LHCN-M2 (cell line): ENCODE results near the gene MAML2. TPM values are rescaled to one million over a fixed set of nuclear protein-coding genes. Genes with fewer than 3 reads are reported as not detected.

Experiments
- DNase-seq: peaks from one replicate; pipeline ENCODE4 v3.0.0-alpha.2; 2012; ENCODE audit warnings: low read depth
- total RNA-seq: library from RNA; depleted of rRNA; stranded (reverse); fragments of >200 nt; gene quantifications from 2 replicates; pipeline ENCODE4 v1.2.3, GENCODE V29; 2014

Gene MAML2
- total RNA-seq, 1 experiment from 2014 or later, result 12.1 TPM

- peak; percentile 96 for DNase-seq
Measured at GRCh38 chr11:96213500-96213899, 129.5 kb downstream of the MAML2 start.

- DNase-seq, result no peak
Measured at GRCh38 chr11:96211436-96211835, 131.6 kb downstream of the MAML2 start.

GRCh38 chr11:96207459-96208449 is 135.2 kb downstream of the MAML2 start:
- no peak for DNase-seq

- no peak for DNase-seq
Measured at GRCh38 chr11:96206955-96207354, 136.0 kb downstream of the MAML2 start.

GRCh38 chr11:96205460-96205809 is 137.6 kb downstream of the MAML2 start:
- no peak for DNase-seq

GRCh38 chr11:96204721-96205459 is 138.1 kb downstream of the MAML2 start:
- no peak for DNase-seq

- no peak for DNase-seq
Measured at GRCh38 chr11:96204366-96204659, 138.7 kb downstream of the MAML2 start.

GRCh38 chr11:96203567-96204365 is 139.2 kb downstream of the MAML2 start:
- DNase-seq, result no peak

GRCh38 chr11:96200243-96200642 is 142.8 kb downstream of the MAML2 start:
- DNase-seq, result peak; percentile 82

GRCh38 chr11:96199563-96200025 is 143.4 kb downstream of the MAML2 start:
- no peak for DNase-seq

- no peak for DNase-seq
Measured at GRCh38 chr11:96197801-96198701, 144.9 kb downstream of the MAML2 start.

- DNase-seq, result peak; percentile 65
Measured at GRCh38 chr11:96197103-96197502, 145.9 kb downstream of the MAML2 start.

GRCh38 chr11:96196181-96196662 is 146.8 kb downstream of the MAML2 start:
- DNase-seq, result no peak

GRCh38 chr11:96195671-96196070 is 147.3 kb downstream of the MAML2 start:
- no peak for DNase-seq

GRCh38 chr11:96194581-96195374 is 148.2 kb downstream of the MAML2 start:
- no peak for DNase-seq

- no peak for DNase-seq
Measured at GRCh38 chr11:96193745-96194443, 149.1 kb downstream of the MAML2 start.

- DNase-seq, result no peak
Measured at GRCh38 chr11:96191752-96192151, 151.2 kb downstream of the MAML2 start.

GRCh38 chr11:96189351-96189750 is 153.6 kb downstream of the MAML2 start:
- DNase-seq, result no peak
